ENCODE results near the gene CARD18. TPM values are rescaled to one million over a fixed set of nuclear protein-coding genes. Genes with fewer than 3 reads are reported as not detected.
A peak's percentile ranks its signal among the peaks of the same experiment; 100 is the strongest.
"Not testable (repeated sequence)": the region's sequence is repeated elsewhere in the genome, so short reads cannot be mapped to it uniquely, and the experiment has no call there.

The CARD18 gene
- total RNA-seq, 1 experiment from 2014 or later: not detected

DNA sequence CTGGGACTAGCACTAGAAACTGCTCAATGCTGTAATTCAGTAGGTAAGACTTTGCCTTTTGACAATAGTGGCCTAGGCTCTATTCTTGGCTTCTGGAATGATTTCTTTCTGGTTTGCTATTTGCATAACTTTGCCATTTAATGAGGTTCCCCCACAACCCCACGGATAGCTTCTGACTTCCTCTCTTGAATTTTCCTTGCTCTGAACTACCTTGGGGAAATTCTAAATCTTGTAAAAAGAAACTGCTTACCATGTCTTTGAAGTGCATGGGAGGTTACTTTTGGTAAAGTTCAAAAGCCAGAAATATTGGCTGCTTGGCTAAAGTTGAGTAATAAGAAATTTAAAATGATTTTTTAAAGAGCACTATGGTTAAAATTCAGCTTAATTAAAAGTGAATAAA, 35.3 kb downstream of the CARD18 start:
- TF ChIP-seq, protein P1, sequence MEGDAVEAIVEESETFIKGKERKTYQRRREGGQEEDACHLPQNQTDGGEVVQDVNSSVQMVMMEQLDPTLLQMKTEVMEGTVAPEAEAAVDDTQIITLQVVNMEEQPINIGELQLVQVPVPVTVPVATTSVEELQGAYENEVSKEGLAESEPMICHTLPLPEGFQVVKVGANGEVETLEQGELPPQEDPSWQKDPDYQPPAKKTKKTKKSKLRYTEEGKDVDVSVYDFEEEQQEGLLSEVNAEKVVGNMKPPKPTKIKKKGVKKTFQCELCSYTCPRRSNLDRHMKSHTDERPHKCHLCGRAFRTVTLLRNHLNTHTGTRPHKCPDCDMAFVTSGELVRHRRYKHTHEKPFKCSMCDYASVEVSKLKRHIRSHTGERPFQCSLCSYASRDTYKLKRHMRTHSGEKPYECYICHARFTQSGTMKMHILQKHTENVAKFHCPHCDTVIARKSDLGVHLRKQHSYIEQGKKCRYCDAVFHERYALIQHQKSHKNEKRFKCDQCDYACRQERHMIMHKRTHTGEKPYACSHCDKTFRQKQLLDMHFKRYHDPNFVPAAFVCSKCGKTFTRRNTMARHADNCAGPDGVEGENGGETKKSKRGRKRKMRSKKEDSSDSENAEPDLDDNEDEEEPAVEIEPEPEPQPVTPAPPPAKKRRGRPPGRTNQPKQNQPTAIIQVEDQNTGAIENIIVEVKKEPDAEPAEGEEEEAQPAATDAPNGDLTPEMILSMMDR (IDR thresholded peaks at IDR 0.05; ENCODE audit: unreplicated experiment): no peak
- BruUV-seq (replicated peaks): no TSS peak
- DNase-seq (ENCODE audit: unreplicated experiment): no peak
- H3K4me1 Mint-ChIP-seq (ENCODE audit: insufficient read depth, unreplicated experiment): peaks cover 22% of the 10 kb centered on the region
- intact Hi-C loops (cut with micrococcal nuclease): no loop called here
- H3K27me3 Mint-ChIP-seq (ENCODE audit: insufficient read depth, unreplicated experiment): no peaks in the 10 kb centered on the region
- CTCF ChIA-PET: interaction anchor here (0.5 kb wide), 1 partner anchor 11 kb away, joined by 3 read pairs; no protein-coding TSS in a partner anchor
- POLR2A ChIA-PET: no interaction called here
- H3K4me3 Mint-ChIP-seq (ENCODE audit: unreplicated experiment): no peak overlapping the region
- H3K27ac Mint-ChIP-seq (ENCODE audit: low read depth, unreplicated experiment): no peak overlapping the region
- H3K36me3 Mint-ChIP-seq (ENCODE audit: insufficient read depth, unreplicated experiment): no peaks in the 10 kb centered on the region
- H3K9me3 Mint-ChIP-seq (ENCODE audit: unreplicated experiment): no peaks in the 10 kb centered on the region

DNA sequence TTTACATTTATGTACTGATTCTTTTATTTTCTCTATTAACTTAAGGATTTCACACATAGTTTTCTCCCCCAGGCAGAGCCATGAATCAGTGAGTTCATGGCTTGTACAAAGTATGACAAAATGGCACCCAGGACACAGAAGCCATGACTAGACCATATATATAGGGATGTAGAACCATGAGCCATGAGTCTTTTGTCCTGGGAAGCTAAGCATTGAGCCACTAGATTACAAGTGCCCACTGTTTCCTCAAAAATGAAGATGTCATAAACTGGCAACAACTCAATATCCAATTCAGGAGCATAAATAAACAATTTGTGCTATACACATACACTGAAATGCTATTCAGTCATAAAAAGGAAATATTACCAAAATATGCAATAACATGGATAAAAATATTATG, 36.2 kb downstream of the CARD18 start:
- no peaks in the 10 kb centered on the region for H3K36me3 Mint-ChIP-seq (ENCODE audit: insufficient read depth, unreplicated experiment)
- DNase-seq (ENCODE audit: unreplicated experiment): no peak
- no TSS peak for BruUV-seq (replicated peaks)
- intact Hi-C loops (cut with micrococcal nuclease): no loop called here
- H3K27ac Mint-ChIP-seq (ENCODE audit: low read depth, unreplicated experiment): no peak overlapping the region
- H3K27me3 Mint-ChIP-seq (ENCODE audit: insufficient read depth, unreplicated experiment): no peaks in the 10 kb centered on the region
- POLR2A ChIA-PET: no interaction called here
- CTCF ChIA-PET: no interaction called here
- H3K4me1 Mint-ChIP-seq (ENCODE audit: insufficient read depth, unreplicated experiment): peaks cover 21% of the 10 kb centered on the region
- TF ChIP-seq, protein P1 (IDR thresholded peaks at IDR 0.05; ENCODE audit: unreplicated experiment): no peak
- no peaks in the 10 kb centered on the region for H3K9me3 Mint-ChIP-seq (ENCODE audit: unreplicated experiment)
- no peak overlapping the region for H3K4me3 Mint-ChIP-seq (ENCODE audit: unreplicated experiment)

DNA sequence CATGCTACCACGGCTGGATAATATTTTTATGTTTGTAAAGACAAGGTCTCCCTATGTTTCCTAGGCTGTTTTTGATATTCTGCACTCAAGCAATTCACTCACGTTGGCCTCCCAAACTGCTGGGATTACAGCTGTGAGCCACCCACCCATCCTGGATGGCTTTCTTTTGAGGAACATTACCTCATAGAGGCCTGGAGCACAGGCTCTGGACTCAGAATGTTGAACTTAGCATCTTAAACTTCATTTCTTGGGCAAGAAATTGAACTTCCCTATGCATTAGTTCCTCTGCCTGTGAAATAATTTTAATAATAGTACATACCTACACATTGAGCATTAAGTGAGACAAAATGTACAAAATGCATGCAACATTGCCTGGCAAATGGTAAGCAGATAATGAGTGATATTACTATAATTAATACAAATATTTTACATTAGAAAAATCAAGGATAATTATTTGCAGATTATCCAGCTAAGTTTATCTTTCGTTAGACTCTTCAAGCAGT, 37.4 kb downstream of the CARD18 start:
- POLR2A ChIA-PET: interaction anchor here (1.4 kb wide), 1 partner anchor 131 kb away, joined by 3 read pairs; no protein-coding TSS in a partner anchor
- BruUV-seq (replicated peaks); CTCF ChIA-PET; DNase-seq (ENCODE audit: unreplicated experiment); H3K27me3 Mint-ChIP-seq (ENCODE audit: insufficient read depth, unreplicated experiment); H3K9me3 Mint-ChIP-seq (ENCODE audit: unreplicated experiment); H3K4me3 Mint-ChIP-seq (ENCODE audit: unreplicated experiment); intact Hi-C loops (cut with micrococcal nuclease); H3K36me3 Mint-ChIP-seq (ENCODE audit: insufficient read depth, unreplicated experiment); H3K27ac Mint-ChIP-seq (ENCODE audit: low read depth, unreplicated experiment): not testable (repeated sequence)
- peaks cover 21% of the 10 kb centered on the region for H3K4me1 Mint-ChIP-seq (ENCODE audit: insufficient read depth, unreplicated experiment)

DNA sequence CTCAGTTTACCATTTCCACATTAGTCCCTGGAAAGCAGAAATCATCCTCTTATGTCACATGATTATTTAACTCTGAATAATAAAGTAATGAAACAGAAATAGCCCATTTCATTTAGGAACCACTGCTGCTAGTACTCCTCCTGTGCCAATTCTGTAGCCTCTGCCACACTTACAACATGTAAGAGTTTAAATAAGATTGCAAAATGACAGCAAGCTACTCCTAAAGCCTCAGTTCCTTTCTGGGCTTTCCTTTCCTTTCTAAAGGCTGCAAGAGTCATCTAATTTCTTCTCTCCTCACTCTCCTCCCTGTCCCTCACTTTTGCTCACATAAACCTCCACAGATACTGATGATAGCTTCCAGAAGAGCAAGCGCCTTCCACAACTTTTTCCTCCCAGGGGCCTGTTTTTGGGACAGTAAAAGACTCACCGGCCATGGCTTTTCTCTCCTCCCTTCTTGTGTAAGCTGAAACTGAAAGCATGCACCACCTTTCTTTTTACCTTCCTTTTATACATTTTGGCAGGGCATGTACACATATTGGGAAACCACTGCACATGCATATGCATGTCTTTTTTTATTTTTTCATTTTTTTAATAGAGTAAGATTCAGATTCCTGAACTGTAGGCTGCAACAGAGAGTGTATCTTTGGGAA, 38.5 kb downstream of the CARD18 start:
- Mint-ChIP-seq H3K27me3 (ENCODE audit: insufficient read depth, unreplicated experiment) (no peaks in the 10 kb centered on the region), H3K4me1 (ENCODE audit: insufficient read depth, unreplicated experiment) (peaks cover 21% of the 10 kb centered on the region), H3K27ac (ENCODE audit: low read depth, unreplicated experiment) (peak overlapping the region; percentile 85), H3K9me3 (ENCODE audit: unreplicated experiment) (no peaks in the 10 kb centered on the region), H3K4me3 (ENCODE audit: unreplicated experiment) (peak overlapping the region; percentile 65), H3K36me3 (ENCODE audit: insufficient read depth, unreplicated experiment) (no peaks in the 10 kb centered on the region)
- ChIA-PET POLR2A (interaction anchor here (0.7 to 1.6 kb wide), 5 partner anchors 44 to 130 kb away, joined by 3 to 5 read pairs (median 3); no protein-coding TSS in a partner anchor), CTCF (interaction anchor here (0.9 kb wide), 1 partner anchor 57 kb away, joined by 3 read pairs; no protein-coding TSS in a partner anchor)
- BruUV-seq (replicated peaks): no TSS peak
- intact Hi-C loops (cut with micrococcal nuclease): no loop called here
- peak; percentile 63 for DNase-seq (ENCODE audit: unreplicated experiment)
- TF ChIP-seq, protein P1 (IDR thresholded peaks at IDR 0.05; ENCODE audit: unreplicated experiment): no peak

All from MCF 10A (cell line).